Endothelial cell of umbilical vein (primary cell): ENCODE data around the gene RMRP. TPM values are rescaled to one million over a fixed set of nuclear protein-coding genes. Genes with fewer than 3 reads are reported as not detected.

Experiments used
- BruUV-seq: library from RNA; stranded (reverse); fragments of 400-500 nt; replicated peaks from 2 replicates; lab custom pipeline; 2021; lab: Mats Ljungman, UMichigan
- CTCF ChIA-PET: fragments of 300-600, 350-600 bp; sonication (Branson Sonifier 250); formaldehyde crosslinking; loops from one replicate; lab custom pipeline; 2021; ENCODE audit warnings: antibody characterized with exemption, inconsistent platforms; lab: Charles Lee
- POLR2A ChIA-PET: fragments of 300-600, 350-600 bp; sonication (Branson Sonifier 250); formaldehyde crosslinking; loops from one replicate; lab custom pipeline; 2021; ENCODE audit warnings: antibody characterized with exemption, inconsistent platforms; lab: Charles Lee
- DNase-seq: peaks from one replicate; pipeline ENCODE4 v3.0.0-alpha.2; 2011; ENCODE audit warnings: low read depth, low spot score
- FAIRE-seq: peaks from 2 replicates; lab custom pipeline; 2011; peaks lifted over from hg19 to GRCh38; lab: Jason Lieb, UNC
- H2AFZ ChIP-seq: 2 replicates; pipeline ENCODE4 v1.6.0; 2012; ENCODE audit warnings: low read depth, low read length, control low read depth, inconsistent platforms
- H3K27ac ChIP-seq: 2 replicates; pipeline ENCODE4 v1.5.1; 2011; ENCODE audit warnings: low read depth, mild to moderate bottlenecking, control low read depth, low read length, moderate library complexity; ENCODE audit not compliant: insufficient read depth
- H3K27me3 ChIP-seq, 2 experiments: 2 replicates each; pipeline versions ENCODE4 v1.6.0 to v1.6.1; 2011; ENCODE audit warnings: low read length in 2 of 2, mixed read lengths in 1 of 2; ENCODE audit not compliant: control insufficient read depth in 2 of 2, insufficient read depth in 2 of 2
- H3K36me3 ChIP-seq, 2 experiments: 2 replicates in 1 of 2; 3 replicates in 1 of 2; pipeline ENCODE4 v1.5.1; 2011; ENCODE audit warnings: low read length in 2 of 2, mild to moderate bottlenecking in 1 of 2, moderate library complexity in 1 of 2; ENCODE audit not compliant: control insufficient read depth in 2 of 2, insufficient read depth in 2 of 2; ENCODE audit errors: extremely low read depth in 1 of 2
- H3K4me1 ChIP-seq: 3 replicates; pipeline ENCODE4 v1.5.1; 2011; ENCODE audit warnings: mild to moderate bottlenecking, low read length; ENCODE audit not compliant: control insufficient read depth, insufficient read depth; ENCODE audit errors: extremely low read depth
- H3K4me2 ChIP-seq: 2 replicates; pipeline ENCODE4 v1.6.1; 2011; ENCODE audit warnings: low read length, control low read depth, mixed read lengths; ENCODE audit not compliant: insufficient read depth
- H3K4me3 ChIP-seq, 3 experiments: fragments of 200-600 bp in 1 of 3; sonication (generic), shearing (Covaris generic) in 1 of 3; replicated peaks in 1 of 3; 2 replicates each; pipeline ENCODE4 v1.5.1; 2011 to 2016; ENCODE audit warnings: control low read depth in 3 of 3, low read length in 3 of 3, mild to moderate bottlenecking in 2 of 3, inconsistent platforms in 1 of 3, low read depth in 1 of 3, moderate library complexity in 1 of 3; ENCODE audit not compliant: insufficient read depth in 1 of 3
- H3K79me2 ChIP-seq: 2 replicates; pipeline ENCODE4 v1.6.0; 2012; ENCODE audit warnings: low read length, inconsistent platforms; ENCODE audit not compliant: control insufficient read depth, insufficient read depth
- H3K9ac ChIP-seq: replicated peaks from 2 replicates; pipeline ENCODE3; 2011; ENCODE audit warnings: low read length, control low read depth; ENCODE audit not compliant: insufficient read depth; ENCODE audit errors: extremely low read depth
- H3K9me1 ChIP-seq: replicated peaks from 3 replicates; pipeline ENCODE4 v1.6.0; 2011; ENCODE audit warnings: mild to moderate bottlenecking, low read length; ENCODE audit not compliant: control insufficient read depth, insufficient read depth; ENCODE audit errors: extremely low read depth
- H3K9me3 ChIP-seq: replicated peaks from 2 replicates; pipeline ENCODE4 v1.5.1; 2012; ENCODE audit warnings: low read length, inconsistent platforms; ENCODE audit not compliant: control insufficient read depth, insufficient read depth
- H4K20me1 ChIP-seq: replicated peaks from 2 replicates; pipeline ENCODE3; 2011; ENCODE audit warnings: mild to moderate bottlenecking, low read length; ENCODE audit not compliant: control insufficient read depth, insufficient read depth; ENCODE audit errors: extremely low read depth
- CTCF ChIP-seq, 2 donors: IDR thresholded peaks; 1 replicate in 1 of 2; 2 replicates in 1 of 2; pipeline ENCODE4 v1.5.1; 2011; ENCODE audit warnings: low read length in 2 of 2, mild to moderate bottlenecking in 2 of 2, moderate library complexity in 2 of 2, control low read depth in 1 of 2, inconsistent platforms in 1 of 2, low read depth in 1 of 2; ENCODE audit not compliant: insufficient read depth in 1 of 2; ENCODE audit errors: extremely low read depth in 1 of 2
- EZH2 ChIP-seq: IDR thresholded peaks from 2 replicates; pipeline ENCODE4 v1.6.1; 2012; ENCODE audit warnings: borderline replicate concordance, low read depth, mild to moderate bottlenecking, moderate library complexity, low read length, inconsistent platforms; ENCODE audit not compliant: severe bottlenecking
- FOS ChIP-seq: IDR thresholded peaks from 2 replicates; pipeline ENCODE4 v1.6.1; 2011; ENCODE audit warnings: mild to moderate bottlenecking, low read length, moderate library complexity, borderline replicate concordance; ENCODE audit not compliant: insufficient read depth
- GATA2 ChIP-seq: IDR thresholded peaks from 2 replicates; pipeline ENCODE4 v1.7.0; 2011; ENCODE audit warnings: low read depth, mild to moderate bottlenecking, moderate library complexity, mixed read lengths, low read length; ENCODE audit not compliant: insufficient read length, insufficient read depth
- JUN ChIP-seq: IDR thresholded peaks from 2 replicates; pipeline ENCODE4 v1.6.1; 2011; ENCODE audit warnings: borderline replicate concordance, low read depth; ENCODE audit not compliant: insufficient read length, insufficient read depth
- MAX ChIP-seq: IDR thresholded peaks from 2 replicates; pipeline ENCODE4 v1.6.1; 2011; ENCODE audit not compliant: insufficient read depth, insufficient read length
- MYC ChIP-seq: IDR thresholded peaks from one replicate; pipeline ENCODE4 v1.6.1; 2011; ENCODE audit warnings: mild to moderate bottlenecking, low read depth, low read length
- POLR2A ChIP-seq: IDR thresholded peaks from 2 replicates; pipeline ENCODE4 v1.6.1; 2012; ENCODE audit warnings: low read depth, mild to moderate bottlenecking, control low read depth, low read length
- POLR2AphosphoS5 ChIP-seq: IDR thresholded peaks from 2 replicates; pipeline ENCODE4 v1.6.1; 2012; ENCODE audit warnings: low read depth, mild to moderate bottlenecking, control low read depth, low read length, moderate library complexity; ENCODE audit not compliant: insufficient read depth
- dilution Hi-C: fragments of 300-500 bp; cut with MboI; formaldehyde crosslinking; loops from one replicate; pipeline ENCODE4 v1.15.0; 2019; ENCODE audit warnings: low sequenced_read_pairs; ENCODE audit not compliant: extremely low pct_ligation_motif_present
- intact Hi-C: fragments of 100-400 bp; cut with micrococcal nuclease; formaldehyde crosslinking; loops from one replicate; pipeline ENCODE4 v1.10.0; 2022
- polyA plus RNA-seq, 4 experiments: library from polyadenylated mRNA; depleted of rRNA in 3 of 4; stranded (reverse) in 3 of 4; unstranded in 1 of 4; fragments of >200 nt; gene quantifications; 2 replicates each; pipeline versions ENCODE4 v1.2.1 to v1.2.3, GENCODE V29; 2011 to 2012; ENCODE audit warnings: missing spikeins in 1 of 4
- total RNA-seq: library from RNA; stranded (reverse); gene quantifications from 2 replicates; pipeline ENCODE4 v1.2.3, GENCODE V29; 2021

Gene RMRP
- total and polyA plus RNA-seq, 2 donors (not counting 3 experiments of a cell fraction or from before 2014, with no cell fraction given) = 19,118 TPM; not detected in 1

GRCh38 chr9:35660966-35661415, 3.2 kb upstream of the RMRP start:
- dilution Hi-C loops (no loop called here), intact Hi-C loops (no loop called here)
- FAIRE-seq = no peak
- BruUV-seq = no TSS peak
- ChIA-PET POLR2A (interaction anchor here (1.2 kb wide), 1 partner anchor 29 kb away, joined by 4 read pairs; no protein-coding TSS in a partner anchor), CTCF (interaction anchor here (0.8 to 10.0 kb wide), 8 partner anchors 12 to 67 kb away, joined by 3 to 227 read pairs (median 4); partner anchors contain the start of gene TPM2)
- Histone ChIP-seq H4K20me1 (no peaks in the 10 kb centered on the region), H3K36me3 (peaks cover 0 to 8% of the 10 kb centered on the region in 2 experiments), H3K27ac (no peak overlapping the region), H3K9me3 (no peaks in the 10 kb centered on the region), H2AFZ (no peak overlapping the region), H3K4me3 (no peak overlapping the region), H3K27me3 (no peaks in the 10 kb centered on the region), H3K4me2 (no peak overlapping the region), H3K79me2 (peaks cover 4% of the 10 kb centered on the region), H3K4me1 (peaks cover 27% of the 10 kb centered on the region), H3K9ac (no peak overlapping the region), H3K9me1 (no peaks in the 10 kb centered on the region)
- DNase-seq = no peak
- TF ChIP-seq FOS = no peak
- TF ChIP-seq MYC = no peak
- no peak for TF ChIP-seq POLR2AphosphoS5
- no peak for TF ChIP-seq EZH2
- TF ChIP-seq MAX = no peak
- TF ChIP-seq POLR2A = no peak
- no peak for TF ChIP-seq JUN
- TF ChIP-seq GATA2 = no peak
- no peak for TF ChIP-seq CTCF (IDR thresholded peaks at IDR 0.05; ENCODE audit: extremely low read depth in 1 of 2, insufficient read depth in 1 of 2, low read depth in 1 of 2, low read length in 2 of 2)
